IMR-90 (cell line): ENCODE data around the gene NSL1. TPM values are rescaled to one million over a fixed set of nuclear protein-coding genes. Genes with fewer than 3 reads are reported as not detected.

Experiments used
- ATAC-seq: fragments of 200-7000 bp; cut with Tn5 transposase; 2 replicates; pipeline ENCODE4 v1.9.1; 2020; ENCODE audit warnings: low read depth, mild to moderate bottlenecking, moderate library complexity
- BruUV-seq: library from RNA; stranded (reverse); fragments of 400-500 nt; replicated peaks from 2 replicates; lab custom pipeline; 2021; lab: Mats Ljungman, UMichigan
- CTCF ChIA-PET: fragments of 300-600 bp; formaldehyde crosslinking; extraction: SDS; loops from one replicate; lab custom pipeline; 2021; ENCODE audit warnings: antibody characterized with exemption; lab: Yijun Ruan, JAX
- POLR2A ChIA-PET: fragments of 300-600 bp; sonication (Branson Sonifier 250); formaldehyde crosslinking; loops from one replicate; lab custom pipeline; 2022; ENCODE audit warnings: antibody characterized with exemption; ENCODE audit not compliant: unreplicated experiment; lab: Charles Lee
- DNase-seq: peaks from one replicate; pipeline ENCODE4 v3.0.0; 2013
- H2AFZ ChIP-seq: replicated peaks from 2 replicates; pipeline ENCODE3; 2013; ENCODE audit warnings: low read length, mild to moderate bottlenecking; ENCODE audit not compliant: poor library complexity
- H2AK5ac ChIP-seq: 2 replicates; pipeline ENCODE4 v1.6.1; 2013; ENCODE audit warnings: low read depth, low read length, inconsistent platforms
- H2AK9ac ChIP-seq: replicated peaks from 2 replicates; pipeline ENCODE3; 2013; ENCODE audit warnings: mild to moderate bottlenecking, low read depth, low read length, moderate library complexity; ENCODE audit not compliant: poor library complexity
- H2BK120ac ChIP-seq: 2 replicates; pipeline ENCODE4 v1.6.1; 2013; ENCODE audit warnings: low read depth, low read length, inconsistent platforms
- H2BK15ac ChIP-seq: 3 replicates; pipeline ENCODE4 v1.6.1; 2013; ENCODE audit warnings: low read depth, low read length, inconsistent platforms
- H2BK20ac ChIP-seq: 2 replicates; pipeline ENCODE4 v1.6.1; 2013; ENCODE audit warnings: low read depth, mild to moderate bottlenecking, inconsistent platforms, low read length, moderate library complexity
- H2BK5ac ChIP-seq: 2 replicates; pipeline ENCODE4 v1.6.1; 2013; ENCODE audit warnings: mild to moderate bottlenecking, low read depth, low read length, inconsistent platforms; ENCODE audit not compliant: poor library complexity, severe bottlenecking
- H3K14ac ChIP-seq: replicated peaks from 2 replicates; pipeline ENCODE4 v1.6.1; 2013; ENCODE audit warnings: low read depth, low read length, inconsistent platforms
- H3K18ac ChIP-seq: 2 replicates; pipeline ENCODE4 v1.6.1; 2013; ENCODE audit warnings: low read depth, low read length, control low read depth
- H3K23ac ChIP-seq: 2 replicates; pipeline ENCODE4 v1.6.1; 2013; ENCODE audit warnings: low read depth, low read length, inconsistent platforms
- H3K27ac ChIP-seq: 2 replicates; pipeline ENCODE4 v1.5.1; 2013; ENCODE audit warnings: mild to moderate bottlenecking, control low read depth, low read length; ENCODE audit not compliant: insufficient read depth
- H3K27me3 ChIP-seq: 2 replicates; pipeline ENCODE4 v1.6.1; 2013; ENCODE audit warnings: low read length; ENCODE audit not compliant: control insufficient read depth, insufficient read depth
- H3K36me3 ChIP-seq: 2 replicates; pipeline ENCODE4 v1.6.1; 2013; ENCODE audit warnings: low read length, mixed read lengths; ENCODE audit not compliant: control insufficient read depth, insufficient read depth
- H3K4ac ChIP-seq: 2 replicates; pipeline ENCODE4 v1.6.1; 2013; ENCODE audit warnings: low read depth, low read length, inconsistent platforms
- H3K4me1 ChIP-seq: 2 replicates; pipeline ENCODE4 v1.6.1; 2013; ENCODE audit warnings: low read length, mixed read lengths; ENCODE audit not compliant: control insufficient read depth, insufficient read depth
- H3K4me2 ChIP-seq: 2 replicates; pipeline ENCODE4 v1.6.1; 2013; ENCODE audit warnings: low read depth, mild to moderate bottlenecking, control low read depth, low read length, moderate library complexity
- H3K4me3 ChIP-seq: 2 replicates; pipeline ENCODE4 v1.5.1; 2013; ENCODE audit warnings: low read depth, mild to moderate bottlenecking, control low read depth, low read length, moderate library complexity; ENCODE audit not compliant: insufficient read depth
- H3K56ac ChIP-seq: 2 replicates; pipeline ENCODE4 v1.6.1; 2013; ENCODE audit warnings: low read length, inconsistent platforms; ENCODE audit not compliant: insufficient read depth; ENCODE audit errors: extremely low read depth
- H3K79me1 ChIP-seq, 2 experiments: 2 replicates each; pipeline ENCODE4 v1.6.1; 2013; ENCODE audit warnings: low read length in 2 of 2, inconsistent platforms in 1 of 2, low read depth in 1 of 2
- H3K9ac ChIP-seq: 2 replicates; pipeline ENCODE4 v1.6.1; 2013; ENCODE audit warnings: low read depth, low read length, control low read depth
- H3K9me1 ChIP-seq: 2 replicates; pipeline ENCODE4 v1.6.1; 2013; ENCODE audit warnings: low read length, inconsistent platforms; ENCODE audit not compliant: insufficient read depth
- H3K9me3 ChIP-seq: 2 replicates; pipeline ENCODE4 v1.6.1; 2013; ENCODE audit warnings: low read length; ENCODE audit not compliant: control insufficient read depth, insufficient read depth
- H4K20me1 ChIP-seq: 2 replicates; pipeline ENCODE4 v1.6.1; 2013; ENCODE audit warnings: low read length, inconsistent platforms; ENCODE audit not compliant: insufficient read depth
- H4K5ac ChIP-seq: 2 replicates; pipeline ENCODE4 v1.6.1; 2013; ENCODE audit warnings: mild to moderate bottlenecking, low read depth, low read length, control low read depth
- H4K8ac ChIP-seq, 2 experiments: 2 replicates each; pipeline ENCODE4 v1.6.1; 2013; ENCODE audit warnings: low read depth in 2 of 2, low read length in 2 of 2, control low read depth in 1 of 2, inconsistent platforms in 1 of 2
- H4K91ac ChIP-seq: 2 replicates; pipeline ENCODE4 v1.6.1; 2013; ENCODE audit warnings: low read depth, low read length, inconsistent platforms; ENCODE audit not compliant: insufficient read depth
- BHLHE40 ChIP-seq: fragments of 150-350 bp; IDR thresholded peaks from 2 replicates; pipeline ENCODE4 v1.6.1; 2016; ENCODE audit warnings: mild to moderate bottlenecking, low read depth, low read length
- CEBPB ChIP-seq: IDR thresholded peaks from 2 replicates; pipeline ENCODE4 v1.6.1; 2012; ENCODE audit warnings: low read depth, low read length, improper control_type of control experiment
- CHD1 ChIP-seq: IDR thresholded peaks from 2 replicates; pipeline ENCODE4 v1.6.1; 2012; ENCODE audit warnings: low read depth, low read length, improper control_type of control experiment
- CTCF ChIP-seq: conservative IDR thresholded peaks from 2 replicates; pipeline ENCODE4 v1.5.1; 2012; ENCODE audit warnings: mild to moderate bottlenecking, low read depth, low read length, improper control_type of control experiment
- FOS ChIP-seq: fragments of 150-350 bp; IDR thresholded peaks from 2 replicates; pipeline ENCODE4 v1.6.1; 2016; ENCODE audit warnings: low read depth, low read length
- MAFK ChIP-seq: IDR thresholded peaks from 2 replicates; pipeline ENCODE4 v1.6.1; 2012; ENCODE audit warnings: low read depth, low read length, improper control_type of control experiment
- MAZ ChIP-seq: IDR thresholded peaks from 2 replicates; pipeline ENCODE4 v1.6.1; 2012; ENCODE audit warnings: low read depth, mild to moderate bottlenecking, low read length, improper control_type of control experiment, moderate library complexity, borderline replicate concordance
- MXI1 ChIP-seq: IDR thresholded peaks from 2 replicates; pipeline ENCODE4 v1.6.1; 2012; ENCODE audit warnings: low read depth, mild to moderate bottlenecking, low read length, moderate library complexity, borderline replicate concordance
- RAD21 ChIP-seq: IDR thresholded peaks from 2 replicates; pipeline ENCODE4 v1.6.1; 2012; ENCODE audit warnings: low read length, improper control_type of control experiment
- RFX5 ChIP-seq: IDR thresholded peaks from 2 replicates; pipeline ENCODE4 v1.8.0; 2012; ENCODE audit warnings: low read depth, mild to moderate bottlenecking, low read length, moderate library complexity
- USF2 ChIP-seq: fragments of 150-350 bp; IDR thresholded peaks from 2 replicates; pipeline ENCODE4 v1.6.1; 2017; ENCODE audit warnings: mild to moderate bottlenecking, antibody characterized with exemption, low read length, low read depth
- WGBS, 2 experiments: methylation state at CpG; one replicate each; pipeline versions ENCODE4 v1.1.5 to v1.1.7; 2013; ENCODE audit warnings: missing lambda C conversion rate in 2 of 2; ENCODE audit not compliant: insufficient read length in 1 of 2; ENCODE audit errors: extremely low coverage in 2 of 2; 5-methylcytosine and 5-hydroxymethylcytosine counted together
- dilution Hi-C: fragments of 300-500 bp; cut with HindIII; formaldehyde crosslinking; loops from one replicate; pipeline ENCODE4 v1.14.3; 2018; ENCODE audit warnings: low sequenced_read_pairs; ENCODE audit not compliant: unreplicated experiment
- in situ Hi-C: fragments of 300-500 bp; cut with MboI; formaldehyde crosslinking; loops from 3 replicates; pipeline ENCODE4 v1.14.3; 2019; ENCODE audit warnings: low sequenced_read_pairs, inconsistent platforms, mixed read lengths
- intact Hi-C: fragments of 100-400 bp; cut with micrococcal nuclease; formaldehyde crosslinking; loops from 2 replicates; pipeline ENCODE4 v1.10.0; 2022
- polyA plus RNA-seq, 3 experiments: library from polyadenylated mRNA; depleted of rRNA; stranded (reverse); fragments of >200 nt; gene quantifications; 2 replicates each; pipeline ENCODE4 v1.2.3, GENCODE V29; 2012; ENCODE audit warnings: low replicate concordance in 1 of 3
- total RNA-seq: library from RNA; depleted of rRNA; stranded (reverse); fragments of >200 nt; gene quantifications from 2 replicates; pipeline ENCODE4 v1.2.3, GENCODE V29; 2012
- TF ChIP-seq, protein P1 (sequence below): fragments of 150-350 bp; IDR thresholded peaks from 2 replicates; pipeline ENCODE4 v1.6.1; 2016; ENCODE audit warnings: low read depth, mild to moderate bottlenecking, low read length, moderate library complexity, borderline replicate concordance

The NSL1 gene
- total and polyA plus RNA-seq, 2 of the 4 experiments (the other 2 are of a cell fraction), result 19.1 to 42.5 TPM

DNA sequence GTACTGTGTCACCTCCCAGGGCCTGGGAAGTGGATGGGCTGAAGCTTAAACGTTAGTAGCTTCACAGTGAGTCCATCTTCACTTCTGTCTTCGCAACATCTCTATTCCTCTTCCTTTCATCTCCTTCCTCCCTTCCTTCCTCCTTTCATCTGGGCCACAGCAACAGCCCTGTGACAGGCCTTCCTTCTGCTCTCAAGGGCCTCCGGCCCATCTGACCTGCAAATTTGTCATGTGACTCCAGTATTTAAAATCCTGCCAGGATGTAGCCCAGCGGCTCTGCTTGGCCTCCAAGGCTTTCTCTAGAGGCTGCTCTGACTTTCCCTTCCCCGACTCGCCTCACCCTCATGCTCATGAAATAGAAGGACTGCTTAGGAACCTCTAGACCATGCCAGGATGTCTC, 81.0 kb downstream of the NSL1 start:
- Histone ChIP-seq H4K91ac (no peak overlapping the region; the same call in 1 of the 2 replicates), H3K9me3 (no peaks in the 10 kb centered on the region), H3K18ac (no peak overlapping the region), H2BK120ac (no peak overlapping the region), H3K27me3 (no peaks in the 10 kb centered on the region), H3K4me3 (no peak overlapping the region), H4K20me1 (no peaks in the 10 kb centered on the region), H3K36me3 (no peaks in the 10 kb centered on the region), H3K4ac (no peak overlapping the region), H3K56ac (no peak overlapping the region), H2BK5ac (no peak overlapping the region), H3K23ac (no peak overlapping the region), H2AFZ (no peak overlapping the region), H4K8ac (no peak overlapping the region), H2BK15ac (no peak overlapping the region), H3K9me1 (peaks cover 3% of the 10 kb centered on the region; the same call in 1 of the 2 replicates), H3K79me1 (no peaks in the 10 kb centered on the region), H2BK20ac (no peak overlapping the region), H3K14ac (no peak overlapping the region), H3K9ac (no peak overlapping the region), H2AK9ac (no peak overlapping the region), H3K4me1 (peaks cover 4% of the 10 kb centered on the region; the same call in 1 of the 2 replicates), H3K27ac (no peak overlapping the region), H3K4me2 (no peak overlapping the region), H2AK5ac (no peak overlapping the region), H4K5ac (no peak overlapping the region)
- CTCF ChIA-PET, result no interaction called here
- DNase-seq, result no peak
- dilution Hi-C loops (no loop called here), intact Hi-C loops (no loop called here), in situ Hi-C loops (no loop called here)
- TF ChIP-seq, protein P1, sequence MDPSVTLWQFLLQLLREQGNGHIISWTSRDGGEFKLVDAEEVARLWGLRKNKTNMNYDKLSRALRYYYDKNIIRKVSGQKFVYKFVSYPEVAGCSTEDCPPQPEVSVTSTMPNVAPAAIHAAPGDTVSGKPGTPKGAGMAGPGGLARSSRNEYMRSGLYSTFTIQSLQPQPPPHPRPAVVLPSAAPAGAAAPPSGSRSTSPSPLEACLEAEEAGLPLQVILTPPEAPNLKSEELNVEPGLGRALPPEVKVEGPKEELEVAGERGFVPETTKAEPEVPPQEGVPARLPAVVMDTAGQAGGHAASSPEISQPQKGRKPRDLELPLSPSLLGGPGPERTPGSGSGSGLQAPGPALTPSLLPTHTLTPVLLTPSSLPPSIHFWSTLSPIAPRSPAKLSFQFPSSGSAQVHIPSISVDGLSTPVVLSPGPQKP, result no peak
- TF ChIP-seq CEBPB, result no peak
- no peak for TF ChIP-seq BHLHE40
- no peak for TF ChIP-seq CHD1
- TF ChIP-seq RFX5, result no peak
- no peak for TF ChIP-seq FOS
- no peak for TF ChIP-seq MAFK
- no peak for TF ChIP-seq MAZ
- TF ChIP-seq USF2, result no peak
- no peak for TF ChIP-seq CTCF
- TF ChIP-seq RAD21, result no peak
- TF ChIP-seq MXI1, result no peak
- BruUV-seq, result no TSS peak
- POLR2A ChIA-PET, result interaction anchor here (0.6 kb wide), 1 partner anchor 81 kb away, joined by 3 read pairs; the partner anchor contains the start of gene NSL1
- no peak for ATAC-seq
- 93% methylated on average over 2 of the region's 6 CpGs; no CpG with 5 or more reads in 1 of the 2 experiments for WGBS, 2 experiments
